Body of pancreas (tissue), 4 donors: ENCODE measurements around the gene ENAH.

Experiments used
- POLR2A ChIP-seq, 3 donors: fragments of 450-650 bp; IDR thresholded peaks; one replicate each; pipeline ENCODE4 v1.6.1; 2016; ENCODE audit warnings: antibody characterized with exemption in 3 of 3, mild to moderate bottlenecking in 2 of 3
- TF ChIP-seq, protein P1 (sequence below), 7 experiments: fragments of 450-650 bp in 4 of 7; fragments of 200-600 bp in 3 of 7; sonication (generic) in 3 of 7; IDR thresholded peaks; one replicate each; pipeline ENCODE4 v1.5.1; 2016 to 2019; ENCODE audit warnings: antibody characterized with exemption in 7 of 7

DNA sequence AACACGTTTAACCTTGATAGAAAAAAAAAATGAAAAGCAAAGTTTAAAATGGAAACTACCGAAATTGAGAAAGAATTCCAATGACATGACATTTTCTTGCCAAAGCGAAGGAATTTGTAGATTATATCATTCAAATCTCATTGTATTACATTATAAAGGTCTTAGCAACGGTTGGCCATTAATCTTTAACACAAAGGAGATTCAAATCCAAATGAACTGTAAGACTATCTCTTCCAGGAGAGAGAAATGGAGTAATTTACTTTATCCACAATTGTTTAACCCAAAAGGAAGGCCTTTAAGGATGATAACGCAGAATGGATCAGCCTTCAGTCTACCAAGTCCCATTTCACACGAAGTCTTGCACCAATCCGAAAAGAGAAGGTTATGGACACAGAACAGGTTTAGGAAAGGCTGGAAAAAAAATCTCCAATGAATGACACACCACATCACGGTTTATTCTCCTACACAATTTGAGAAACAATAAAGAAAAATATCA lies 1.5 kb downstream of the ENAH start:
- TF ChIP-seq POLR2A (IDR thresholded peaks at IDR 0.05) = no peak
- TF ChIP-seq, protein P1, sequence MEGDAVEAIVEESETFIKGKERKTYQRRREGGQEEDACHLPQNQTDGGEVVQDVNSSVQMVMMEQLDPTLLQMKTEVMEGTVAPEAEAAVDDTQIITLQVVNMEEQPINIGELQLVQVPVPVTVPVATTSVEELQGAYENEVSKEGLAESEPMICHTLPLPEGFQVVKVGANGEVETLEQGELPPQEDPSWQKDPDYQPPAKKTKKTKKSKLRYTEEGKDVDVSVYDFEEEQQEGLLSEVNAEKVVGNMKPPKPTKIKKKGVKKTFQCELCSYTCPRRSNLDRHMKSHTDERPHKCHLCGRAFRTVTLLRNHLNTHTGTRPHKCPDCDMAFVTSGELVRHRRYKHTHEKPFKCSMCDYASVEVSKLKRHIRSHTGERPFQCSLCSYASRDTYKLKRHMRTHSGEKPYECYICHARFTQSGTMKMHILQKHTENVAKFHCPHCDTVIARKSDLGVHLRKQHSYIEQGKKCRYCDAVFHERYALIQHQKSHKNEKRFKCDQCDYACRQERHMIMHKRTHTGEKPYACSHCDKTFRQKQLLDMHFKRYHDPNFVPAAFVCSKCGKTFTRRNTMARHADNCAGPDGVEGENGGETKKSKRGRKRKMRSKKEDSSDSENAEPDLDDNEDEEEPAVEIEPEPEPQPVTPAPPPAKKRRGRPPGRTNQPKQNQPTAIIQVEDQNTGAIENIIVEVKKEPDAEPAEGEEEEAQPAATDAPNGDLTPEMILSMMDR (IDR thresholded peaks at IDR 0.05) = no peak
